HG03565 (cell line): ENCODE data around the gene PNLIPRP1.

Experiments used
- ATAC-seq: cut with Tn5 transposase; IDR thresholded peaks from one replicate; pipeline ENCODE4 v1.9.1; 2021; ENCODE audit warnings: mild to moderate bottlenecking, moderate library complexity; ENCODE audit not compliant: unreplicated experiment

PNLIPRP1 gene

DNA sequence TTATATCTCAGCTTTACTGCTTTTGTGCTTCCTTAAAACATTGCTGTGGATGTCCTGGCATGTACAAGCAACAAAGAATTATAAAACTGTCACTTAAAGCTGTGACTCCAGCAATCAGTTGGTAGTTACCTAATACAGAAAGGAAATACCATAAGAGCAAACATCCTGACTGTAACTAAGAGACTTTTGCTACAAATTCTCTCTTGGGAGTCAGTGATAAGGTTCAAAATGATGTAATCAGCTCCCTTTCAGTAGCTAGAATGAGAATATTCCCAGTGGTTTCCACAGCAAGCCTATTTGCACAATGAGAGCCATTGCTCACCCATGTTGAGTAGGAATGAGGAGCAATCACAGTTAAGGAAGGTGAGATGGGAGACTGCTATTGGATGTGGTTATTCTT lies 7.6 kb downstream of the PNLIPRP1 start:
- no peak for ATAC-seq

DNA sequence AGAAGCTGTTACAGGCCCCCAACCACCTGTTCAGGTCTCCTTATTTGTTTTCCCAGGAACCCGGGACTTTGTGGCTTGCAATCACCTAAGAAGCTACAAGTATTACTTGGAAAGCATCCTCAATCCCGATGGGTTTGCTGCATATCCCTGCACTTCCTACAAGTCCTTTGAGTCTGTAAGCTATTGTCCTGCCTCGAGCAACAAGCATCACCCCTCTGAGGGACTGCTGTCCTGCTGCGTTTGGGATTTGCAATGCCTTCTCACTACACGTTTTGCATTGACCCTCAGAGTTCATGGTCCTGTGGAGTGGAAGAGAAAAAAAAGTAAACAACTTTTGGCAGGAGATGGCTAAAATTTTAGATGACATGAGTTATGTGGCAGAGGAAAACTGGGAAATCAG lies 9.2 kb downstream of the PNLIPRP1 start:
- no peak for ATAC-seq

DNA sequence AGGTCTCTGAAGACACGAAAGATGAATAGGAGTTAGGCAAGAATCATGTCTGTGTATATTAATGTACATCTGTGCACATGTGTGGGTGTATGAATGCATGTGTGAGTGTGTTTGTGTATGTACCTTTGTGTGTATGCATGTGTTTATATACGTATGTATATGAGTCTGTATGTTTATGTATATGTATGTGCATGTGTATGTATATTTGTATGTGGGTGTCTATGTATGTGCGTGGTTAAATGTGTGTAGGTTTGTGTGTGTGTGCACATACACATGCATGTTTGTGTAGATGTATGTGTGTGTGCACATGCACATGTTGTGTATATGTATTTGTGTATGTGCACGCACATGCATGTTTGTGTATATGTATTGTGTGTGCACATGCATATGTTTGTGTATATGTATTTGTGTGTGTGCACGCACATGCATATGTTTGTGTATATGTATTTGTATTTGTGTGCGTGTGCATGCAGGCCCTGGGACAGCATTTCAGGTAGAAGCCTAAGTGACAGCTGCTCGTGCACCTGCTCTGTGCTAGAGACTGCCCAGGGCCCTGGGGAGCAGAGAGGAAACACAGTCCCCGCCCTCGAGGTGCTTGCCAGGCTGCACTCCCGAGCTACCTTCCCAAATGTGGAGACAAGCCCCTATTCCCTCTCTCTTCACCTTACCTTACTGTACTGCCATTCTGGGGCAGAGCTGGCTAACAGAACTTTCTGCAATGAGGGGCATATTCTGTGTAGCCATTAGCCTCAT lies 12.1 kb downstream of the PNLIPRP1 start:
- no peak for ATAC-seq

DNA sequence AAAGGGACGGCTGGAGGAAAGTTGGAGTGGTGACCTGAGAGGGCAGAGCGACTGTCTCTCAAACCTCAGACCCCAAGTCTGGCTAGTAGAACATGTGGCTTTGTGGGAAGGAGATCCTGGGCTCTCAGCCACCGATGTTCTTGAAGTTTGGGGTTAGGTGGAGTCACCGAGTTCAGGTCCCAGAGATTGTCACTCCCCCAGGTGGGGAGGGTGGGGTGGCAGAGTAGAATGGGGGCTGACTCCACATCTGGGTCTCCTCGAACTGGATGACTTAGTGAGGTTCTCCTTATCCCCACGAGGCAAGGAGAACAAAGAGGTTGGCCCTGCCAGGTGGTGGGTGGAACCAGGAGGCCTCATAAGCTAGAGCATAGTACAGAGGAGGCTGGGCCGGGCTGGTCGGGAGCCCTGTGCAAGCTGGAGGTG lies 15.3 kb downstream of the PNLIPRP1 start:
- no peak for ATAC-seq

DNA sequence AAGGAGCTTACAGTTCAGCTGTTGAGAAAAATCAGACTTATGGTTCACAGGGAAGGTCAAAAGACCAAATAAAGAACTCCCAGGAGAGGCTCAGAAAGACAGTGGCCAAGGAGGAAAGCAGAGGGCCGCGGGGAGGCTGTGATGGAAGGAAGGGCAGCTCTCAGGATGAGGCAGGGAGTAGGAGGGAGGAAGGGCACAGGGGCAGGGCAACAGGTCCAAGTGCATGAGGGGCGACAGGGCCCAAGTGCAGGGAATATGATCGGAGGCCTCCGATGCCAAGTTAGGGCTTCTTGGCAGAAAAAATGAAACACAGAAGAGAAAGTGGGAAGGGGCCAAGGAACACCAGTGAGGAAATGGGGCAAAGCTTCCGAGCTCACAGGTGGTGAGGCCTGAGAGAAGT lies 16.6 kb downstream of the PNLIPRP1 start:
- no peak for ATAC-seq

DNA sequence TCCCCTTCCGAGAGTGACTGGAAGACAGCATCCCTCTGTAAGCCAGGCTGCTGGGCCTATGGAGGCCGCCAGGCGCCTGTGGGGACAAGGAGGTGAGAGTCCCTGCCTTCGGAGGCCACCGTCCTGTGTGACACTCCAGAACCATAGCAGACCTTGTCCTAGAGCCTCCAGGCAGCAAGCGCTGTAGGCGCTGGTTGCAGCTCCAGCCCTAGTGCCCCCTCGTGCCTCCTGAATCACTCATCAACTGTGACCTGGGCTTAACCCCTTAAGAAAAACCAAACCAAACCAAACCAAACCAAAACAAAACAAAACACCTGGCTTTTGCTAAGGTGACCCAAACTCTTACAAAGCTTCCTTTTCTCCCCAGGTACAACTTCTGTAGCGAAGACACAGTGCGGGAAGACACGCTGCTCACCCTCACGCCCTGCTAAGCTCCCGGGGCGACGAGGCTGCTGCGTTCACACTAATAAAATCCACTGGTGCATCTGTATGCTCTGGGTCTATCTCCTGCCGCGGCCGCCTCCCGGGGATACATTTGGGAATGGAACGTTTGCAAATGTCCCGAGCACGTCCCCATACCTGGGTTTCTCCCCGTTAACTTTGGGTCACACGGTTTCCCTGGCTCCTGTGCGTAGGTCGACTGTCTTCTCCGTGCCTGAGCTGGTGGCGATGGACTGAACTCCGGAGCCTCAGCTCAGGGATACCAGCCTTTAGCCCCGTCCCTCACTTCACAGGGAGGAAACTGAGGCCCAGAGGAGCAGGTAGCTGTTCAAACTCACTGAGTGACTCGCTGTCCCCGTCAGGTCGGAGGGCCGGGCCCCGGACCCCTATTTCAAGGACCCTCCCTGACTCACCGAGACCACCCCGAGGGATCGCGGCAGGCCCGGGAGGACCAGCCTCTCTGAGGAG lies 18.2 kb downstream of the PNLIPRP1 start:
- ATAC-seq: no peak

DNA sequence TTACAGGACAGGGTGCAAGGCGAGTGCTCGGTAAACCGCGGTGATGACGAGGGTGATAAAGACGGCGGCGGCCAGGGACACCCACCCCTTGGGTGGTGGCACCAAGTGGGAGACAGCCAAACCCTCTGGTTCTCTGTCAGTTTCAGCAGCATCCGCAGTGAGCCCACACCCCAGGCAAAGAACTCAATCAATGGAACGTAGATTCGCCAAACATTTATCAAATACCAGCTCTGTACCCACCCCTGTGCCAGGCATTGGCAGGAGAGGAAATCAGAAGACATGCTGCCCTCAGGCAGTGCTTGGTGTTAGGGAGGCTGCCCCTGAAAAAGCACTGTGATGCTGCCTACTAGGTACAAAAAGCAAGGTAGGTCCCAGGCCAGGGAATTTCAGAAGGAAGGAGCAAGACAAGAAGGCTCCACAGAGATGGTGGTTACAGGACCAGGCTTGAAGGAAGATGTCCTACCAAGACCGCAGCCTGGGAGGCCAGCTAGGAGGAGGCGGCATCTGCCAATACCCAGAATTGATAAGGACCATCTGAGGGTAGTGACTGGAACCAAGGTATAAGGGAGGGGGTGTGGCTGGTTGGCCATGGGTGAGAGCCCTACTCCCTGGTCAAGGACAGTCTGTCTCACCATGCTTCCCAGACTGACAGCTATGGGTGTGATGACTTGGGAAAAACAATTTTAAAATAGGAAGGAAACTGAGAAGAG lies 19.8 kb downstream of the PNLIPRP1 start:
- ATAC-seq: no peak

DNA sequence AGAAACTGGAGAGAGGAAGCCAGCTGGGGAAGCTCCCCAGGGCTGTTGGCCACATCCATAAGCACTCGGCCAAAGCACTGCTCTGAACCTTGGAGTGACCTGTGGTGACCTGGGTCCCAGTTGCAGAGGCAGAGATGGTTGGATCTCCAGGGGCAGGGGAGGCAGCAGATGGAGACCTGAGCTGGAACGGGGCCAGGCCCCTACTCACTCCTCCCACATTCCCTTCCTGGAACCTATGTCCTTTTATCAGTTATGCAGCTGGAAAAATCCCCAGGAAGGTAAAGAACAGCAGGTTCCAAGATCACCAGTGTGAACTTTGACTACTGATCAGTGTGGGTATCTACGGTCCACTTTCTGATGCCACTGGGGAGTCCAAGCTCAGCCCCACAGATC lies 20.4 kb downstream of the PNLIPRP1 start:
- ATAC-seq: no peak

DNA sequence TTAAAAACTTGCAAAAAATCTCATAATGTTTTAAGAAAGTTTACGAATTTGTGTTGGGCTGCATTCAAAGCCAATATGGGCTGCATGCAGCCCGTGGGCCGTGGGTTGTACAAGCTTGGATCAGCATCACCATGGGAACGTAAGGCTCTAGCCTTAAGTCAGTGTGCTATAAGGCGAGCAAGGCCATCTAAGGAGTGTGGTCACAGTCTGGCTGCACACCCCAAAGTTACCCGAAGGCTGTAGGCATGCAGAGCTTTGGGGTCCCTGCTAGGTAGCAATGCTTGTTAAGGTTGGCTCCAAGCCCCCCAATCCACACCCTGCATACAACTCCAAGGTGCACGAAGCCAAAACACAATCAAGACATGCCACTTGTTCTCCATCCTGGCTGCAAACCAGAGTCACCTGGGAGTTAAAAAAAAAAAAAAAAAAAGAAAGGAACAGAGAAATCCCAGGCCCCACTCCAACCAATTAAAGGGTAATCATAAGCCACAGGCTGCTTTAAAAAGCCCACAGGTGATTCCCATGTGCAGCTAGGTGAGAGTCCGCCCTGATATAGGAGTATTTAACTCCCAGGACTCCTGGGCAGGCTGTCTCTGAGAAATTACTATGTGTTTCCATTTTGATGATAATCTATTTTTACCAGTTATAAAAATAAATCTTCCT lies 21.5 kb downstream of the PNLIPRP1 start:
- no peak for ATAC-seq

DNA sequence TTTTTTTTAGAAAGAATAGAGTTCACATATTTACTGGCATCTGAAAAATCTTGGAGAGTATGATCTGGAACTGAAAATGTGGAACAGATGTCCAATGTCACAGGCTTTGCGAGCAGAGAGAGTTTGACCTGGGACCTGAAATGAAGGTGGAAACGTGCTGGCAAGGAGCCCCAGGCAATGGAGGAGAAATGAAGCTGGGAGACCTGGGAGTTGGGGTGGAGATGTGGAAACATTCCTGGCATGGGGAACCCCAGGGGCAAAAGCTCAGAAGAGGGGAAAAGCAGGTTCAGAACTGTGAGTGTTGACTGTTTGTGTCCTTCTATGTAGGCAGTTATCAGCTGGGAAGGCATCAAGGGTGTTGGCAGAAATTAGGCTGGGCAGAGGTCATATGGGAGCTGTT lies 22.7 kb downstream of the PNLIPRP1 start:
- ATAC-seq: no peak

DNA sequence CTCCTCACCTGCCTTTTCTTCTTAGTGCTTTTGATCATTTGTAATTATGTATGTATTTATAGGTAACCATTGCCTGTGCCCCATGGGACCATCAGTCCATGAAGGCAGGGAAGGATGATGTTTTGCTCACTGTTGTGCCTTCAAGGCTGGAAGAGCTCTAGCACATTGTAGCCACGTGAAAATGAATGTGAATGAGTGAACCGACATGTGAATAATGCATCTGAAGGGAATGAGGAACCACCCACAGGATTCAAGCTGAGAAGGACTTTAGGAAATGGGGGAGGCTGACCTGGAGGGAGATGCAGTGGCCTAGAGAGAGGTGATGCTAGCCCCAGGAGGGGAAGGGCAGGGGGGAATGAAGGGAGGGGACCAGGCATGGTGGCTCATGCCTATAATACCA lies 24.0 kb downstream of the PNLIPRP1 start:
- no peak for ATAC-seq

DNA sequence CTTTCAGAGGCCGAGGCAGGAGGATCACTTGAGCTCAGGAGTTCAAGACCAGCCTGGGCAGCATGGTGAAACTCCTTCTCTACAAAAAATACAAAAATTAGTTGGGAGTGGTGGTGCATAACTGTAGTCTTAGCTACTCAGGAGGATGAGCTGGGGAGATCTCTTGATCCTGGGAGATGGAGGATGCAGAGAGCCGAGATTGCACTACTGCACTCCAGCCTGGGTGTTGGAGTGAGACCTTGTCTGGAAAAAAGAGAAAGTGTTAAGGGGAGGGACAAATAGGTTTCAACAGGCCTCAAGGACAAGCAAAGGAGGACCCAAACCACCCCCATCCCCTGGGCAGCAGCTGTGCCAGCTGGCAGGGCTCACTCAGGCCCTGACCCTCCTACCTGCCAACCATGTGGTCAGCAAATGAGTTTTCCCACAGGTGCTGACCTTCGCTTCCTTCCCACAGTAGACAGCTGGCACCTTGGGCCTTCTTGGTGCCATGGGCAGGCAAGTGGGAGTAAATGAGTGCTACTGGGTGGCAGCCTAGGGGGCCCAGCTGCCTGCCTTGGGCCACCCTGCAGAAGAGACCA lies 24.5 kb downstream of the PNLIPRP1 start:
- ATAC-seq: no peak

DNA sequence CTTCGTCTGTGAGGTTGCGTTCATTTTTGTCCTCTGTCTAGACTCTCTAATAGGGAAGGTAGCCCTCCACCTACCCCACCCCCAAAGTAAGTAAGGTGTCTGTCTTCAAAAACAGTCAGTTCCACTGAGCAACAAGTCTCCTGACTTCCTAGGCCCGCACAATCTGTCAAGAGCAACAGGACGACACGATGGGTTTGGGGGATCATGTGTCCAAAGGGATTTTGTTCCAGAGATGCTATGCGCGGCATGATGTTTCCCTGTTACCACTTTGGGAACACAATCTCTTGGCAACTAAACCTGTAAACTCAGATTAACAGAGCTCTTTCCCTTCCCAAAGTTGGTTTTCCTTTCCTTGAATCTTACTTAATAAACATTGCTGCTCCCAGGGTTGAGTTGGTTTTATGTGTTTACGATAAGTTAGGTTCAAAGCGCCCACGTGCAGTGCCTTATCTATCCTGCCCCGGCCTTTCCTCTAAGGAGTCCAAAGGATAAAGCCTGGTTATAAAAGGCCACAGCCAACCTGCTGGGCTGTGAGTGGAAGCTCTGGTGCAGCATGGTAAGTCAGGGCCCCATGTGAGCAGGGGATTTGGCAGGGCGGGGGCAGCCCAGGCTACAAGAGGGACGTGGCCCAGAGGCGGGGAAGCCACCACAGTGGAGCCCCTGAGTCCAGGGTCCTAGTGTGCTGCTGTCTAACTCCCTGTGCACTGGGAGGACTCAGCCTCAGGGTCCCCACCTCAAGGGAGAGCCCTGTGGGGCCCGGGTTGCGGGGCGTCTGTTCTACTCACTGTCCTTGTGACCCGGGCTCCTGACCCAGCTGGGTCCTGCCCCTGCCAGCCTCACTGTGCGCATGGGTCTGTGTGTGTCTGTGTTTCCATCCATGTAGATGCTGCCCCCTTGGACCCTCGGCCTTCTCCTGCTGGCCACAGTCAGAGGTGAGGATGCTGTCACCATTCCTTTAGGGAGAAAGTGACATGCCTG lies 30.0 kb downstream of the PNLIPRP1 start, which contains the start of gene PNLIPRP2:
PNLIPRP2 (plus strand) TSS at position 531 of the 978 bp plus-strand sequence.
- no peak for ATAC-seq

DNA sequence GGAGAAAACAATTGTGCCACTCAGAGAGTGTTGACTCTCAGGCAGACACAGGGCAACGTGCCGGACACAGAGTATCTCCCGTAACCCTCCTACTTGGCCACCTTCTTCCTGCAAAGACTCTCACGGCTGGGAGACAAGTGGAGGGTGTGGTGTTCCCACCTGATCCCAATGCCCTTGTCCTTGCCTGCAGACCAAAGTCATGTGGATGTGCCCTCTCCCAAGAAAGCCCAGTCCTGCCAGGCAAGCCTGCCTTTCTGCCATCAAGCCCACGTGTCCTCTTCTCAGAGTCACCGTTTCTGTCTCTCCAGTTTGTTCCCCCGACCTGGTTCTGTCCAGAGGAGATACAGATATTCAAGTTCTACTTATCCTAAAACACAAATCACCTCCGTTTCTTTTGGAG lies 30.7 kb downstream of the PNLIPRP1 start:
- no peak for ATAC-seq

DNA sequence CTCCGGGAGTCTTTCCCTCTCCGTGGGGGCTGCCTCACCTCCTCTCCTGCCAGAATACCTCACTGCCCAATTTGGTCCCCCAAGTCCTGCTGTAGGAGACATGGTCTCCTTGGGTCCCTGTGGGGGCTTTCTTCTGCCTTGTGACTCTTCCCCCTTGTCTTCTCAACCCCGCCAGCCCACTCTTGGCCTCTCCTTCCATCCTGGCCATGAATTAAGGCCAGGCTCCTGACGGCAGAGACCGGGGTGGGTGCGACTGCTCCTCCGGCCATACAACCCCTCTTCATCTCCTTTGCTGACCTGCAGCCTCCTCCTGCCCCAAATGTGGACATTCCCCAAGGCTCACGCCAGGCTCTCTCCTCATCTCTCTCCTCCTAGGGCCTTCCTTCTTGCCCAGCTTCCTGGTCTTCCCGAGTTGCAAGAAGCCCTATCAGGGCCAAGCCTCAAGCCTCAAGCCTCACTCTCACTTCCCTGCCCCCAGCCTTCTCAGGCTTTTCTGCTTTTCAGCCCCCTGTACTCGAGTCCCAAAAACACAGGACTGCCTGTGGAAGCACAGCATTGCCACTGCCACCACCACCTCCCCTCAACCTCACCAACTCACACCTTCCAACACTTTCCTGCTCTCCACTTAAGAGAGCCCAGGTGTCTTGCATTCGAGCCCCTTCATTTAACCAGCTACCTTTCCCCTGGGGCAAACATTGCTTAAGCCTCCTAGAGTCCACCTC lies 31.3 kb downstream of the PNLIPRP1 start:
- no peak for ATAC-seq

DNA sequence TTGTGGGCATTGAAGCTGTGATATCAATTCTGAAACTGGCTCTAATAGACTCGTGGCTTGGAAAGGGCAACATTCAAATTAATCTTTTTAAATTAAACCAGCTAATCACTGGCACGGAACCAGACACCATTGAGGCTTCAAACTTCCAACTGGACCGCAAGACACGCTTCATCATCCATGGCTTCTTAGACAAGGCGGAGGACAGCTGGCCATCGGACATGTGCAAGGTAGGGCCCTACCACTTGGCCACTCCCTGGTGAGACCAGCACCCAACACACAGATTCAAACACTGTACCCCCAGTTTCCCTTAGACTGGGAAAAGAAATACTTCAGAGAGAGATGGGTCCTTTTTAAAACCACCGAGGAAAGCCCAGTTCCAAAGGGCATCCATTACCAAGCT lies 35.1 kb downstream of the PNLIPRP1 start:
- no peak for ATAC-seq

DNA sequence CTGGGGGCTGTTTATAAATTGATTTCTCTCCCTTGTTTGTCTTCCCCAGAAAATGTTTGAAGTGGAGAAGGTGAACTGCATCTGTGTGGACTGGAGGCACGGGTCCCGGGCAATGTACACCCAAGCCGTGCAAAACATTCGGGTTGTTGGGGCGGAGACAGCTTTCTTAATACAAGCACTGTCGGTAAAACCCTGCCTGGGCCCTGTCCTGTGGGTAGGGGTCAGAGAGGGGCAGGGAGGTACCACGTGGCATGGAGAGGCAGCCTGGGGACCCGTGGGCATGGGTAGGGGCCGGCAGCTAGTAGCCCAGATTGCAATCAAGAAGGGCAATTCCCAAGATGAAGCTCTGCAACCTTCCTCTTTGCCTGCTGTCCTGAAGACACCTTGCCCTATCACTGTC lies 36.1 kb downstream of the PNLIPRP1 start:
- no peak for ATAC-seq

DNA sequence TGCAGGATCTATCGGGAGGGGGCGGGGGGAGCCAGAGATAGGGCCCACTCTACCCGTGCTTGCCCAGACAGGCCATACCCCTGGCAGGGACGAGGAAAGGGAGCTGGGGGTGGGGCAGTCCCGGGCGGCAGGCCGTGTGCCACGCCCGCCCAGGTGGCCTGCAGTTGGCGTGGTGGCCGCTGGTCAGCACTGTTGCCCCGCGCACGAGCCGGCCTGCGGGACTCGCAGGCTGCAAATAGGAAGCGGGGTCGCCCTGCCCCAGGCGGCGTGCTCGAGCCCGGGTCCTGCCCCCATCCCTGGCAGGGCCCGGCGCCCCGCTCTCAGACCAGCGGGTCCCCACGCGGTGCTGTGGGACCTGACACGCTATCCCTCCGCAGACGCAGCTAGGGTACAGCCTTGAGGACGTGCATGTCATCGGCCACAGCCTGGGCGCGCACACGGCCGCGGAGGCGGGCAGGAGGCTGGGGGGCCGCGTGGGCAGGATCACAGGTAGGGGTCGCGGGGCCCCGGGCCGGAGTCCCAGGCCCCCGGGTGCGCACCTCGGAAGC lies 36.7 kb downstream of the PNLIPRP1 start:
- no peak for ATAC-seq
